GM12878 (cell line): Measurements from ENCODE around the gene SMIM44. TPM values are rescaled to one million over a fixed set of nuclear protein-coding genes. Genes with fewer than 3 reads are reported as not detected.

ENCODE experiments used
- MEF2A ChIP-seq: IDR thresholded peaks from 2 replicates; pipeline ENCODE4 v1.6.1; 2011; ENCODE audit warnings: low read depth, mild to moderate bottlenecking, low read length, moderate library complexity; ENCODE audit not compliant: insufficient read depth
- MTA3 ChIP-seq: IDR thresholded peaks from 2 replicates; pipeline ENCODE4 v1.6.1; 2012; ENCODE audit warnings: low read length, inconsistent platforms, borderline replicate concordance
- SMAD1 ChIP-seq: fragments of 450-650 bp; IDR thresholded peaks from 2 replicates; pipeline ENCODE4 v1.6.1; 2018; ENCODE audit warnings: mild to moderate bottlenecking, low read depth; ENCODE audit not compliant: partially characterized antibody
- SPI1 ChIP-seq: IDR thresholded peaks from 2 replicates; pipeline ENCODE4 v1.6.1; 2011; ENCODE audit warnings: low read depth, mild to moderate bottlenecking, low read length, moderate library complexity, borderline replicate concordance; ENCODE audit not compliant: insufficient read depth
- WRNIP1 ChIP-seq: IDR thresholded peaks from 2 replicates; pipeline ENCODE4 v1.6.1; 2011; ENCODE audit warnings: low read depth, low read length, improper control_type of control experiment, borderline replicate concordance
- YBX1 ChIP-seq: fragments of 450-650 bp; IDR thresholded peaks from 2 replicates; pipeline ENCODE4 v1.6.1; 2016; ENCODE audit warnings: antibody characterized with exemption
- polyA plus RNA-seq, 11 experiments: library from polyadenylated mRNA; depleted of rRNA in 4 of 11; unstranded in 6 of 11; stranded (reverse) in 5 of 11; fragments of >200 nt; fragmentation: Nextera tagmentation in 4 of 11; fragmentation: Illumina TruSeq in 1 of 11; extraction: Ambion mirVana in 4 of 11; extraction: Trizol in 1 of 11; gene quantifications; 1 replicate in 1 of 11; 2 replicates in 10 of 11; pipeline versions ENCODE4 v1.2.1 to v1.2.3, GENCODE V29; 2011 to 2016; ENCODE audit warnings: inconsistent platforms in 2 of 11, missing spikeins in 2 of 11, low read depth in 1 of 11
- total RNA-seq, 4 experiments: library from RNA; depleted of rRNA in 3 of 4; stranded (reverse); fragments of >200 nt in 3 of 4; fragmentation: Illumina TruSeq in 1 of 4; extraction: Trizol in 1 of 4; gene quantifications; 2 replicates each; pipeline versions ENCODE4 v1.2.1 to v1.2.3, GENCODE V29; 2013 to 2021
- TF ChIP-seq, protein P1 (sequence below): fragments of 450-650 bp; formaldehyde crosslinking; IDR thresholded peaks from 2 replicates; pipeline ENCODE4 v1.4.0; 2020; ENCODE audit warnings: mild to moderate bottlenecking, moderate library complexity
- TF ChIP-seq, protein P2 (sequence below): fragments of 450-650 bp; conservative IDR thresholded peaks from 2 replicates; pipeline ENCODE4 v1.6.1; 2017; ENCODE audit warnings: mild to moderate bottlenecking, moderate library complexity
- TF ChIP-seq, protein P3 (sequence below): IDR thresholded peaks from 2 replicates; pipeline ENCODE4 v1.6.1; 2011; ENCODE audit warnings: low read depth, mild to moderate bottlenecking, low read length, moderate library complexity, borderline replicate concordance; ENCODE audit errors: extremely low read depth
- TF ChIP-seq, protein P4 (sequence below): IDR thresholded peaks from 2 replicates; pipeline ENCODE4 v1.6.1; 2012; ENCODE audit warnings: improper control_type of control experiment, low read depth, low read length; ENCODE audit not compliant: insufficient replicate concordance
- TF ChIP-seq, protein P5 (sequence below): fragments of 450-650 bp; IDR thresholded peaks from 2 replicates; pipeline ENCODE4 v1.6.1; 2017; ENCODE audit warnings: mild to moderate bottlenecking
- TF ChIP-seq, protein P6 (sequence below): IDR thresholded peaks from 2 replicates; pipeline ENCODE4 v1.6.1; 2011; ENCODE audit warnings: mild to moderate bottlenecking, low read depth, low read length, moderate library complexity; ENCODE audit not compliant: insufficient replicate concordance

SMIM44 gene
- total and polyA plus RNA-seq, 10 of the 15 experiments (the other 5 are each of a cell fraction or from before 2014, with no cell fraction given), result not detected

DNA sequence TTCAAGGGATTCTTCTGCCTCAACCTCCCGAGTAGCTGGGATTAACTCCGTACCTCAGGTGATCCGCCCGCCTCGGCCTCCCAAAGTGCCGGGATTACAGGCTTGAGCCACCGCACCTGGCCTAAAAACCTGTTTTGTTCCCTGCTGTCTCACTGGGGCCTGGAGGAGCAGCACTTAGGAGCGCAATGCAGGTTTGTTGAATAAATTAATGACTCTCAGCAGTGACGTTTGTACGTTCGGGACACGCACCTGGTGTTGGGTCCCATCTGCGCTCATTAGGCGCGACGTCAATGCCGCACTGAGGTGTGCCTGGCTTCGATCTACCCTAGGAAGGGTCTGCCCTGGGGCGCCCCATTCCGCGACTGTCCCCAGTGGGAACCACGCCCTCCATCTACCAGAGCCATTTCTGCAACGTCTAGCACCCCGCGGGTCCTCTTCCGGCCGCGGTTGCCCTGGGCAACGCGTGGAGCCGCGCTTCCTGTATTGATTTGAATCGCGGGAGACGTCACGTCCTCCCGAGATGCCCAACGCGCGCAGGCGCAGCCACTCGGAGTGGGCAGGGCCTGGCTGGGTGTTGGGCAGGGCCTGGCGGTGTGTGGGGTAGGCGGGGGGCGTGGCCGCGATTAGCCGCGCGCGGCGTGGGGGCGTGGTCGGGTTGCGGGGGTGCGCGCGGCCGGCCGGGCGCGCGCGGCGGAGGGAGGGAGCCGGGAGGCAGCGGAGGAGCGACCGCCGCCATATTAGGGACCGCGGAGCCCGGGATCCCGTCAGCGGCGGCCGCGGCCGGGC lies 22.6 kb upstream of the SMIM44 start, which contains the start of gene FZR1 (continued):
- TF ChIP-seq SPI1 (peak; percentile 62; the same call in 1 of the 2 replicates), SMAD1 (no peak), YBX1 (no peak), WRNIP1 (0 out of 2 replicates have a peak, but pooled peaks have one; percentile 29), MEF2A (no peak), MTA3 (no peak)
- TF ChIP-seq, protein P1, sequence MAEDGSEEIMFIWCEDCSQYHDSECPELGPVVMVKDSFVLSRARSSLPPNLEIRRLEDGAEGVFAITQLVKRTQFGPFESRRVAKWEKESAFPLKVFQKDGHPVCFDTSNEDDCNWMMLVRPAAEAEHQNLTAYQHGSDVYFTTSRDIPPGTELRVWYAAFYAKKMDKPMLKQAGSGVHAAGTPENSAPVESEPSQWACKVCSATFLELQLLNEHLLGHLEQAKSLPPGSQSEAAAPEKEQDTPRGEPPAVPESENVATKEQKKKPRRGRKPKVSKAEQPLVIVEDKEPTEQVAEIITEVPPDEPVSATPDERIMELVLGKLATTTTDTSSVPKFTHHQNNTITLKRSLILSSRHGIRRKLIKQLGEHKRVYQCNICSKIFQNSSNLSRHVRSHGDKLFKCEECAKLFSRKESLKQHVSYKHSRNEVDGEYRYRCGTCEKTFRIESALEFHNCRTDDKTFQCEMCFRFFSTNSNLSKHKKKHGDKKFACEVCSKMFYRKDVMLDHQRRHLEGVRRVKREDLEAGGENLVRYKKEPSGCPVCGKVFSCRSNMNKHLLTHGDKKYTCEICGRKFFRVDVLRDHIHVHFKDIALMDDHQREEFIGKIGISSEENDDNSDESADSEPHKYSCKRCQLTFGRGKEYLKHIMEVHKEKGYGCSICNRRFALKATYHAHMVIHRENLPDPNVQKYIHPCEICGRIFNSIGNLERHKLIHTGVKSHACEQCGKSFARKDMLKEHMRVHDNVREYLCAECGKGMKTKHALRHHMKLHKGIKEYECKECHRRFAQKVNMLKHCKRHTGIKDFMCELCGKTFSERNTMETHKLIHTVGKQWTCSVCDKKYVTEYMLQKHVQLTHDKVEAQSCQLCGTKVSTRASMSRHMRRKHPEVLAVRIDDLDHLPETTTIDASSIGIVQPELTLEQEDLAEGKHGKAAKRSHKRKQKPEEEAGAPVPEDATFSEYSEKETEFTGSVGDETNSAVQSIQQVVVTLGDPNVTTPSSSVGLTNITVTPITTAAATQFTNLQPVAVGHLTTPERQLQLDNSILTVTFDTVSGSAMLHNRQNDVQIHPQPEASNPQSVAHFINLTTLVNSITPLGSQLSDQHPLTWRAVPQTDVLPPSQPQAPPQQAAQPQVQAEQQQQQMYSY, result no peak
- TF ChIP-seq, protein P2, sequence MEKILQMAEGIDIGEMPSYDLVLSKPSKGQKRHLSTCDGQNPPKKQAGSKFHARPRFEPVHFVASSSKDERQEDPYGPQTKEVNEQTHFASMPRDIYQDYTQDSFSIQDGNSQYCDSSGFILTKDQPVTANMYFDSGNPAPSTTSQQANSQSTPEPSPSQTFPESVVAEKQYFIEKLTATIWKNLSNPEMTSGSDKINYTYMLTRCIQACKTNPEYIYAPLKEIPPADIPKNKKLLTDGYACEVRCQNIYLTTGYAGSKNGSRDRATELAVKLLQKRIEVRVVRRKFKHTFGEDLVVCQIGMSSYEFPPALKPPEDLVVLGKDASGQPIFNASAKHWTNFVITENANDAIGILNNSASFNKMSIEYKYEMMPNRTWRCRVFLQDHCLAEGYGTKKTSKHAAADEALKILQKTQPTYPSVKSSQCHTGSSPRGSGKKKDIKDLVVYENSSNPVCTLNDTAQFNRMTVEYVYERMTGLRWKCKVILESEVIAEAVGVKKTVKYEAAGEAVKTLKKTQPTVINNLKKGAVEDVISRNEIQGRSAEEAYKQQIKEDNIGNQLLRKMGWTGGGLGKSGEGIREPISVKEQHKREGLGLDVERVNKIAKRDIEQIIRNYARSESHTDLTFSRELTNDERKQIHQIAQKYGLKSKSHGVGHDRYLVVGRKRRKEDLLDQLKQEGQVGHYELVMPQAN, result peak; percentile 97
- TF ChIP-seq, protein P3, sequence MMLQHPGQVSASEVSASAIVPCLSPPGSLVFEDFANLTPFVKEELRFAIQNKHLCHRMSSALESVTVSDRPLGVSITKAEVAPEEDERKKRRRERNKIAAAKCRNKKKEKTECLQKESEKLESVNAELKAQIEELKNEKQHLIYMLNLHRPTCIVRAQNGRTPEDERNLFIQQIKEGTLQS, result no peak
- TF ChIP-seq, protein P4, sequence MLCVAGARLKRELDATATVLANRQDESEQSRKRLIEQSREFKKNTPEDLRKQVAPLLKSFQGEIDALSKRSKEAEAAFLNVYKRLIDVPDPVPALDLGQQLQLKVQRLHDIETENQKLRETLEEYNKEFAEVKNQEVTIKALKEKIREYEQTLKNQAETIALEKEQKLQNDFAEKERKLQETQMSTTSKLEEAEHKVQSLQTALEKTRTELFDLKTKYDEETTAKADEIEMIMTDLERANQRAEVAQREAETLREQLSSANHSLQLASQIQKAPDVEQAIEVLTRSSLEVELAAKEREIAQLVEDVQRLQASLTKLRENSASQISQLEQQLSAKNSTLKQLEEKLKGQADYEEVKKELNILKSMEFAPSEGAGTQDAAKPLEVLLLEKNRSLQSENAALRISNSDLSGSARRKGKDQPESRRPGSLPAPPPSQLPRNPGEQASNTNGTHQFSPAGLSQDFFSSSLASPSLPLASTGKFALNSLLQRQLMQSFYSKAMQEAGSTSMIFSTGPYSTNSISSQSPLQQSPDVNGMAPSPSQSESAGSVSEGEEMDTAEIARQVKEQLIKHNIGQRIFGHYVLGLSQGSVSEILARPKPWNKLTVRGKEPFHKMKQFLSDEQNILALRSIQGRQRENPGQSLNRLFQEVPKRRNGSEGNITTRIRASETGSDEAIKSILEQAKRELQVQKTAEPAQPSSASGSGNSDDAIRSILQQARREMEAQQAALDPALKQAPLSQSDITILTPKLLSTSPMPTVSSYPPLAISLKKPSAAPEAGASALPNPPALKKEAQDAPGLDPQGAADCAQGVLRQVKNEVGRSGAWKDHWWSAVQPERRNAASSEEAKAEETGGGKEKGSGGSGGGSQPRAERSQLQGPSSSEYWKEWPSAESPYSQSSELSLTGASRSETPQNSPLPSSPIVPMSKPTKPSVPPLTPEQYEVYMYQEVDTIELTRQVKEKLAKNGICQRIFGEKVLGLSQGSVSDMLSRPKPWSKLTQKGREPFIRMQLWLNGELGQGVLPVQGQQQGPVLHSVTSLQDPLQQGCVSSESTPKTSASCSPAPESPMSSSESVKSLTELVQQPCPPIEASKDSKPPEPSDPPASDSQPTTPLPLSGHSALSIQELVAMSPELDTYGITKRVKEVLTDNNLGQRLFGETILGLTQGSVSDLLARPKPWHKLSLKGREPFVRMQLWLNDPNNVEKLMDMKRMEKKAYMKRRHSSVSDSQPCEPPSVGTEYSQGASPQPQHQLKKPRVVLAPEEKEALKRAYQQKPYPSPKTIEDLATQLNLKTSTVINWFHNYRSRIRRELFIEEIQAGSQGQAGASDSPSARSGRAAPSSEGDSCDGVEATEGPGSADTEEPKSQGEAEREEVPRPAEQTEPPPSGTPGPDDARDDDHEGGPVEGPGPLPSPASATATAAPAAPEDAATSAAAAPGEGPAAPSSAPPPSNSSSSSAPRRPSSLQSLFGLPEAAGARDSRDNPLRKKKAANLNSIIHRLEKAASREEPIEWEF, result no peak
- TF ChIP-seq, protein P5, sequence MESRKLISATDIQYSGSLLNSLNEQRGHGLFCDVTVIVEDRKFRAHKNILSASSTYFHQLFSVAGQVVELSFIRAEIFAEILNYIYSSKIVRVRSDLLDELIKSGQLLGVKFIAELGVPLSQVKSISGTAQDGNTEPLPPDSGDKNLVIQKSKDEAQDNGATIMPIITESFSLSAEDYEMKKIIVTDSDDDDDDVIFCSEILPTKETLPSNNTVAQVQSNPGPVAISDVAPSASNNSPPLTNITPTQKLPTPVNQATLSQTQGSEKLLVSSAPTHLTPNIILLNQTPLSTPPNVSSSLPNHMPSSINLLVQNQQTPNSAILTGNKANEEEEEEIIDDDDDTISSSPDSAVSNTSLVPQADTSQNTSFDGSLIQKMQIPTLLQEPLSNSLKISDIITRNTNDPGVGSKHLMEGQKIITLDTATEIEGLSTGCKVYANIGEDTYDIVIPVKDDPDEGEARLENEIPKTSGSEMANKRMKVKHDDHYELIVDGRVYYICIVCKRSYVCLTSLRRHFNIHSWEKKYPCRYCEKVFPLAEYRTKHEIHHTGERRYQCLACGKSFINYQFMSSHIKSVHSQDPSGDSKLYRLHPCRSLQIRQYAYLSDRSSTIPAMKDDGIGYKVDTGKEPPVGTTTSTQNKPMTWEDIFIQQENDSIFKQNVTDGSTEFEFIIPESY, result no peak
- TF ChIP-seq, protein P6, sequence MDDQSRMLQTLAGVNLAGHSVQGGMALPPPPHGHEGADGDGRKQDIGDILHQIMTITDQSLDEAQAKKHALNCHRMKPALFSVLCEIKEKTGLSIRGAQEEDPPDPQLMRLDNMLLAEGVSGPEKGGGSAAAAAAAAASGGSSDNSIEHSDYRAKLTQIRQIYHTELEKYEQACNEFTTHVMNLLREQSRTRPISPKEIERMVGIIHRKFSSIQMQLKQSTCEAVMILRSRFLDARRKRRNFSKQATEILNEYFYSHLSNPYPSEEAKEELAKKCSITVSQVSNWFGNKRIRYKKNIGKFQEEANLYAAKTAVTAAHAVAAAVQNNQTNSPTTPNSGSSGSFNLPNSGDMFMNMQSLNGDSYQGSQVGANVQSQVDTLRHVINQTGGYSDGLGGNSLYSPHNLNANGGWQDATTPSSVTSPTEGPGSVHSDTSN, result no peak
